Fibroblast of lung (primary cell): Measurements from ENCODE around the gene MAPKAP1. TPM values are rescaled to one million over a fixed set of nuclear protein-coding genes. Genes with fewer than 3 reads are reported as not detected.

Experiments used
- DNase-seq, 2 donors: peaks; one replicate each; pipeline versions ENCODE4 v3.0.0 to v3.0.0-alpha.2; 2010; ENCODE audit warnings: low read depth in 2 of 2
- H2AFZ ChIP-seq: 2 replicates; pipeline ENCODE4 v1.5.1; 2012; ENCODE audit warnings: low read length, control low read depth, inconsistent platforms
- H3K27ac ChIP-seq: 2 replicates; pipeline ENCODE4 v1.5.1; 2011; ENCODE audit warnings: low read length, control low read depth; ENCODE audit not compliant: insufficient read depth
- H3K27me3 ChIP-seq: 2 replicates; pipeline ENCODE4 v1.5.1; 2011; ENCODE audit warnings: mild to moderate bottlenecking, low read length; ENCODE audit not compliant: control insufficient read depth, insufficient read depth
- H3K36me3 ChIP-seq: 2 replicates; pipeline ENCODE4 v1.5.1; 2011; ENCODE audit warnings: low read length; ENCODE audit not compliant: control insufficient read depth, insufficient read depth
- H3K4me1 ChIP-seq: 2 replicates; pipeline ENCODE4 v1.5.1; 2011; ENCODE audit warnings: low read length; ENCODE audit not compliant: control insufficient read depth, insufficient read depth; ENCODE audit errors: extremely low read depth
- H3K4me2 ChIP-seq: 2 replicates; pipeline ENCODE4 v1.5.1; 2011; ENCODE audit warnings: low read length, control low read depth; ENCODE audit not compliant: insufficient read depth; ENCODE audit errors: extremely low read depth
- H3K4me3 ChIP-seq, 4 experiments: fragments of 200-600 bp in 1 of 4; sonication (generic) in 1 of 4; replicated peaks in 1 of 4; 2 replicates each; pipeline ENCODE4 v1.5.1; 2011 to 2016; ENCODE audit warnings: low read length in 4 of 4, low read depth in 3 of 4, mild to moderate bottlenecking in 3 of 4, control low read depth in 2 of 4, inconsistent platforms in 1 of 4, mixed read lengths in 1 of 4; ENCODE audit not compliant: insufficient read depth in 1 of 4; ENCODE audit errors: control extremely low read depth in 1 of 4
- H3K79me2 ChIP-seq: 2 replicates; pipeline ENCODE4 v1.5.1; 2012; ENCODE audit warnings: mild to moderate bottlenecking, low read length, inconsistent platforms; ENCODE audit not compliant: control insufficient read depth, insufficient read depth
- H3K9ac ChIP-seq: 2 replicates; pipeline ENCODE4 v1.5.1; 2011; ENCODE audit warnings: mild to moderate bottlenecking, low read length, control low read depth; ENCODE audit not compliant: insufficient read depth
- H3K9me3 ChIP-seq: 2 replicates; pipeline ENCODE4 v1.5.1; 2012; ENCODE audit warnings: low read depth, low read length; ENCODE audit not compliant: control insufficient read depth, insufficient read depth
- H4K20me1 ChIP-seq: 2 replicates; pipeline ENCODE4 v1.5.1; 2011; ENCODE audit warnings: low read length; ENCODE audit not compliant: control insufficient read depth, insufficient read depth; ENCODE audit errors: extremely low read depth
- EZH2 ChIP-seq: IDR thresholded peaks from 2 replicates; pipeline ENCODE4 v1.5.1; 2012; ENCODE audit warnings: low read length, control low read depth, mild to moderate bottlenecking; ENCODE audit errors: missing control alignments
- polyA plus RNA-seq, 2 donors: library from polyadenylated mRNA; depleted of rRNA in 1 of 2; stranded (reverse) in 1 of 2; unstranded in 1 of 2; fragments of >200 nt; gene quantifications; 2 replicates each; pipeline ENCODE4 v1.2.1, GENCODE V29; 2011 to 2012; ENCODE audit warnings: missing spikeins in 1 of 2
- total RNA-seq: library from RNA; depleted of rRNA; stranded (reverse); fragments of >200 nt; gene quantifications from 2 replicates; pipeline ENCODE4 v1.2.1, GENCODE V29; 2014
- TF ChIP-seq, protein P1 (sequence below), 2 donors: IDR thresholded peaks in 1 of 2; conservative IDR thresholded peaks in 1 of 2; 1 replicate in 1 of 2; 2 replicates in 1 of 2; pipeline ENCODE4 v1.5.1; 2011 to 2012; ENCODE audit warnings: low read length in 2 of 2, control low read depth in 1 of 2, inconsistent platforms in 1 of 2, low read depth in 1 of 2, mild to moderate bottlenecking in 1 of 2

MAPKAP1 gene
- total and polyA plus RNA-seq, 2 donors (not counting 1 experiment from before 2014, with no cell fraction given), result 63.7 to 127 TPM

DNA sequence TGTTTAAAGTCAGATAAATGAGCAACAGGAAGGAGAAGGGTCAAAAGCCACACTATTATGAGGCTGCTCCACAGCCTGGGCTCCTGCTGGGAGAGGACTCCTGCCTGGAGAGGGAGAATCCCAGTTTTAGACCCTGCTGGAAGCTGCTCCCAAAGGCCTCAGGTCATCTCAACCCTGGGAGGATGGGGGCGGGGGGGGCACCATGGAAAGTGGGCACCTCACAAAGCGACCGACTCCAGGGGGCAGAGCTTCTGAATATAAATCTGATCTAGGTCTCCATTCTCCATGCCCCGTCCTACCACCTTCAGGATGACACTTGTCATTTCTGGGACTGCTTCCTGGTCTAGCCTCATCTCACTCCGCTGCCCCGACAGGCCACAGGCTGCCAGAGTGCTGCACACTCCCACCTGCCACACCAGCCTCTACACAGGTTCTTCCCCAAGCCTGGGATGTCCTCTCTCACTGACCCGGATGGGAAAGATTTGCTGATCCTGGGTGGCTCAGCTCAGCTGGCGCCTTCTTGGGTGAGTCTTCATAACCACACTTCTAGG is 262.0 kb downstream of the MAPKAP1 start:
- peaks cover 4% of the 10 kb centered on the region for H3K4me1 ChIP-seq
- H3K27ac ChIP-seq, result no peak overlapping the region

DNA sequence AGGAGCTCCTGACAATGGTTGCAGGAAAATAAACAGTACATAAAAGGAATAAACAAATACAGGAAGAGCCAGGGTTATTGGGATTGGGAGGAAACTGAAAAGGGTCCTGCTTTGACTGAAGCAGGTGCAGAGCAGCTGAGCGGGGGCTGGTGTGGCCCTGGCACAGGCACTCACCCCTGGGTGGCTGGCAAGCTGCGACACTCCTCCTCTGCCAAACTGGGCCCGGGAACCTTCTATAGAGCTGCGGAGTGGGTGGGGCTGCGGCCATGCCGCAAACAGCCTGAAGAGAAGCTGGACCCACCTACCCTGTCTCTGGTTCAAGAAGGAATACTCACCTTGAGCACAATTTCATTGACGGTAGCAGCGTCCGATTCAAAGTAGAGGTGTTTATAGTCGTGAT is 262.8 kb downstream of the MAPKAP1 start:
- no peaks in the 10 kb centered on the region for H3K9me3 ChIP-seq
- no peak for TF ChIP-seq EZH2
- TF ChIP-seq, protein P1, sequence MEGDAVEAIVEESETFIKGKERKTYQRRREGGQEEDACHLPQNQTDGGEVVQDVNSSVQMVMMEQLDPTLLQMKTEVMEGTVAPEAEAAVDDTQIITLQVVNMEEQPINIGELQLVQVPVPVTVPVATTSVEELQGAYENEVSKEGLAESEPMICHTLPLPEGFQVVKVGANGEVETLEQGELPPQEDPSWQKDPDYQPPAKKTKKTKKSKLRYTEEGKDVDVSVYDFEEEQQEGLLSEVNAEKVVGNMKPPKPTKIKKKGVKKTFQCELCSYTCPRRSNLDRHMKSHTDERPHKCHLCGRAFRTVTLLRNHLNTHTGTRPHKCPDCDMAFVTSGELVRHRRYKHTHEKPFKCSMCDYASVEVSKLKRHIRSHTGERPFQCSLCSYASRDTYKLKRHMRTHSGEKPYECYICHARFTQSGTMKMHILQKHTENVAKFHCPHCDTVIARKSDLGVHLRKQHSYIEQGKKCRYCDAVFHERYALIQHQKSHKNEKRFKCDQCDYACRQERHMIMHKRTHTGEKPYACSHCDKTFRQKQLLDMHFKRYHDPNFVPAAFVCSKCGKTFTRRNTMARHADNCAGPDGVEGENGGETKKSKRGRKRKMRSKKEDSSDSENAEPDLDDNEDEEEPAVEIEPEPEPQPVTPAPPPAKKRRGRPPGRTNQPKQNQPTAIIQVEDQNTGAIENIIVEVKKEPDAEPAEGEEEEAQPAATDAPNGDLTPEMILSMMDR (conservative IDR thresholded peaks at IDR 0.05 in 1 of 2, IDR thresholded peaks at IDR 0.05 in 1 of 2; ENCODE audit: low read depth in 1 of 2, low read length in 2 of 2), result no peak
- no peaks in the 10 kb centered on the region for H3K27me3 ChIP-seq
- peaks cover 4% of the 10 kb centered on the region for H3K4me1 ChIP-seq
- H3K4me2 ChIP-seq, result no peak overlapping the region
- H3K36me3 ChIP-seq, result peaks cover 1% of the 10 kb centered on the region
- no peak overlapping the region for H3K27ac ChIP-seq
- no peak overlapping the region for H3K9ac ChIP-seq
- H3K4me3 ChIP-seq, result no peak overlapping the region
- H2AFZ ChIP-seq, result no peak overlapping the region
- no peaks in the 10 kb centered on the region for H3K79me2 ChIP-seq
- no peaks in the 10 kb centered on the region for H4K20me1 ChIP-seq
- DNase-seq, result no peak

More for the DNA sequence above, 262.0 kb downstream of the MAPKAP1 start:
- no peak for TF ChIP-seq EZH2
- TF ChIP-seq, protein P1 (conservative IDR thresholded peaks at IDR 0.05 in 1 of 2, IDR thresholded peaks at IDR 0.05 in 1 of 2; ENCODE audit: low read depth in 1 of 2, low read length in 2 of 2), result no peak
- Histone ChIP-seq H2AFZ (no peak overlapping the region), H3K9ac (no peak overlapping the region), H3K9me3 (no peaks in the 10 kb centered on the region), H3K79me2 (no peaks in the 10 kb centered on the region), H3K4me3 (no peak overlapping the region), H3K4me2 (no peak overlapping the region), H4K20me1 (no peaks in the 10 kb centered on the region), H3K36me3 (peaks cover 1% of the 10 kb centered on the region), H3K27me3 (no peaks in the 10 kb centered on the region)
- DNase-seq, result no peak

DNA sequence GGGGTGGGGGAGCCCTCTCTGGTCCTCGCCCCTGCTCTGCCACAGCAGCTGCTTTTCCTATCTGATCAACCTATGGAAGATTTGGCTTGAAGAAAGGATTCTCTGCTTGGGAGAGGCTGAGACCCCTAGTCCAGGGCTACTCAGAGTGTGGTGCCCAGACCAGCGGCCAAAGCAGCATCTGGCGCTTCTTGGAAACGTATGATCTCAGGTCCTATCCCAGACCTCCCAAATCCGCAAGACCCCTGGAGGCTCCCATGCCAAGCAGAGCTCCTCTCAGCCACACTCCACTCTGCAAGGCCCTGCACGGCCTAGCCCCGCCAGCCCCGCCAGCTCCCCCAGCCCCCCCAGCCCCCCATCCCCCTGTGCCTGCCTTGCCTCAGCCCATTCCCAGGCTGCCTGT is 263.6 kb downstream of the MAPKAP1 start:
- peaks cover 4% of the 10 kb centered on the region for H3K4me1 ChIP-seq
- H3K9me3 ChIP-seq, result no peaks in the 10 kb centered on the region
- H3K4me2 ChIP-seq, result no peak overlapping the region
- no peaks in the 10 kb centered on the region for H4K20me1 ChIP-seq
- H3K36me3 ChIP-seq, result peaks cover 4% of the 10 kb centered on the region
- TF ChIP-seq, protein P1 (conservative IDR thresholded peaks at IDR 0.05 in 1 of 2, IDR thresholded peaks at IDR 0.05 in 1 of 2; ENCODE audit: low read depth in 1 of 2, low read length in 2 of 2), result no peak
- TF ChIP-seq EZH2, result no peak
- no peak overlapping the region for H3K27ac ChIP-seq
- H3K27me3 ChIP-seq, result no peaks in the 10 kb centered on the region
- no peak for DNase-seq
- H2AFZ ChIP-seq, result no peak overlapping the region
- no peaks in the 10 kb centered on the region for H3K79me2 ChIP-seq
- H3K4me3 ChIP-seq, result no peak overlapping the region
- no peak overlapping the region for H3K9ac ChIP-seq
